Calu3 (cell line): ENCODE data around the gene OR4D2. TPM values are rescaled to one million over a fixed set of nuclear protein-coding genes. Genes with fewer than 3 reads are reported as not detected.

Experiments used
- BruUV-seq: library from RNA; stranded (reverse); fragments of 400-500 nt; replicated peaks from 2 replicates; lab custom pipeline; 2021; lab: Mats Ljungman, UMichigan
- CTCF ChIA-PET: fragments of 300-600 bp; sonication (Branson Sonifier 250); formaldehyde crosslinking; loops from one replicate; lab custom pipeline; 2022; ENCODE audit warnings: antibody characterized with exemption; lab: Charles Lee
- DNase-seq: peaks from one replicate; pipeline ENCODE4 v3.0.0; 2022
- H3K27ac Mint-ChIP-seq: one replicate; pipeline ENCODE4 v1.8.0; 2022; ENCODE audit warnings: mixed read lengths; ENCODE audit not compliant: unreplicated experiment
- H3K27me3 Mint-ChIP-seq: one replicate; pipeline ENCODE4 v1.8.0; 2022; ENCODE audit warnings: mixed read lengths; ENCODE audit not compliant: unreplicated experiment
- H3K36me3 Mint-ChIP-seq: one replicate; pipeline ENCODE4 v1.8.0; 2022; ENCODE audit warnings: mild to moderate bottlenecking, moderate library complexity, mixed read lengths; ENCODE audit not compliant: insufficient read depth, unreplicated experiment
- H3K4me1 Mint-ChIP-seq: one replicate; pipeline ENCODE4 v1.8.0; 2022; ENCODE audit warnings: mild to moderate bottlenecking, low read depth, mixed read lengths; ENCODE audit not compliant: unreplicated experiment
- H3K4me3 Mint-ChIP-seq: one replicate; pipeline ENCODE4 v1.8.0; 2022; ENCODE audit warnings: mild to moderate bottlenecking, low read depth, moderate library complexity, mixed read lengths; ENCODE audit not compliant: unreplicated experiment
- H3K9me3 Mint-ChIP-seq: one replicate; pipeline ENCODE4 v1.8.0; 2022; ENCODE audit warnings: low read depth, mixed read lengths; ENCODE audit not compliant: unreplicated experiment
- CTCF ChIP-seq: fragments of 200-600 bp; IDR thresholded peaks from one replicate; pipeline ENCODE4 v1.8.0; 2022; ENCODE audit warnings: antibody characterized with exemption; ENCODE audit not compliant: unreplicated experiment
- intact Hi-C: fragments of 100-400 bp; cut with micrococcal nuclease; formaldehyde crosslinking; loops from one replicate; pipeline ENCODE4 v1.10.0; 2022; ENCODE audit not compliant: unreplicated experiment
- total RNA-seq: library from RNA; stranded (reverse); gene quantifications from 2 replicates; pipeline ENCODE4 v1.2.3, GENCODE V29; 2022

OR4D2 gene
- total RNA-seq, 1 experiment from 2014 or later = not detected

DNA sequence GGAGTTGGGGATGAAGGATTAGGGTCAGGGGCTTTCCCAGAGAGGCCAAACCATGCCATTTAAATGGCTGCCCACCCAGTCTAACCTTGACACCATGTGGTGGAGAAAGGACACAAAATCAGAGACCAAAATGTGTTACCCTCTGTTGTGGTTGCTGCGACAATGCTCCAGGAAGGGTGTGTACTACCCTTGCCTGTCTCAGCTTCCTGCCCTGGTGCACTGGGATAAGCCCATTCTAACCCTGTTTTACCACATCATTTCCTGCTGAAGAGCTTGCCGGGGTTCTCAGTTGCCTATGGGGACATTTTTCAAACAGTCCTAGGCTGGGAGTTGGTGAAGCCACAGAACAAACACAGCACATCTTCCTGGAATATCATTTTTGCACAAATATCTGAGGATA, 13.7 kb upstream of the OR4D2 start:
- no peaks in the 10 kb centered on the region for H3K9me3 Mint-ChIP-seq
- no peak overlapping the region for H3K27ac Mint-ChIP-seq
- no peaks in the 10 kb centered on the region for H3K4me1 Mint-ChIP-seq
- CTCF ChIA-PET = no interaction called here
- no peak for DNase-seq
- no TSS peak for BruUV-seq
- TF ChIP-seq CTCF = no peak
- H3K4me3 Mint-ChIP-seq = no peak overlapping the region
- peaks cover 83% of the 10 kb centered on the region for H3K27me3 Mint-ChIP-seq
- H3K36me3 Mint-ChIP-seq = no peaks in the 10 kb centered on the region
- intact Hi-C loops = no loop called here

DNA sequence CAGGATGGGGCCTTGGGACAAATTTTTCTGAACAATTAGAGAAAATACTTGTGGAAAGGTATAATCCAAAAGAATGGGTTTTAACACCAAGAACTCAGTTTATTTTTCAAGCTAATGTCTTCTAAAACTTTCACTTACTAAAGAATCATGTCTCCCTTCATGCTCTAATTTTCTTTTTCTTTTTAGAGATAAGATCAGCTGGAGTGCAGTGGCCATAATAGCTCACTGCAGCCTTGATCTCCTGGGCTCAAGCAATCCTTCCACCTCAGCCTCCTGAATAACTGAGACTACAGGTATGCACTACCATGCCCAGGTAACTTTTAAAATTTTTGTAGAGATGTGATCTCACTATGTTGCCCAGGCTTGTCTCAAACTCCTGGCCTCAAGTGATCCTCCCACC, 13.1 kb upstream of the OR4D2 start:
- no peak for TF ChIP-seq CTCF
- intact Hi-C loops = no loop called here
- BruUV-seq = no TSS peak
- Mint-ChIP-seq H3K4me3 (no peak overlapping the region), H3K27me3 (peaks cover 78% of the 10 kb centered on the region), H3K4me1 (no peaks in the 10 kb centered on the region), H3K9me3 (no peaks in the 10 kb centered on the region), H3K36me3 (no peaks in the 10 kb centered on the region), H3K27ac (no peak overlapping the region)
- CTCF ChIA-PET = no interaction called here
- no peak for DNase-seq

DNA sequence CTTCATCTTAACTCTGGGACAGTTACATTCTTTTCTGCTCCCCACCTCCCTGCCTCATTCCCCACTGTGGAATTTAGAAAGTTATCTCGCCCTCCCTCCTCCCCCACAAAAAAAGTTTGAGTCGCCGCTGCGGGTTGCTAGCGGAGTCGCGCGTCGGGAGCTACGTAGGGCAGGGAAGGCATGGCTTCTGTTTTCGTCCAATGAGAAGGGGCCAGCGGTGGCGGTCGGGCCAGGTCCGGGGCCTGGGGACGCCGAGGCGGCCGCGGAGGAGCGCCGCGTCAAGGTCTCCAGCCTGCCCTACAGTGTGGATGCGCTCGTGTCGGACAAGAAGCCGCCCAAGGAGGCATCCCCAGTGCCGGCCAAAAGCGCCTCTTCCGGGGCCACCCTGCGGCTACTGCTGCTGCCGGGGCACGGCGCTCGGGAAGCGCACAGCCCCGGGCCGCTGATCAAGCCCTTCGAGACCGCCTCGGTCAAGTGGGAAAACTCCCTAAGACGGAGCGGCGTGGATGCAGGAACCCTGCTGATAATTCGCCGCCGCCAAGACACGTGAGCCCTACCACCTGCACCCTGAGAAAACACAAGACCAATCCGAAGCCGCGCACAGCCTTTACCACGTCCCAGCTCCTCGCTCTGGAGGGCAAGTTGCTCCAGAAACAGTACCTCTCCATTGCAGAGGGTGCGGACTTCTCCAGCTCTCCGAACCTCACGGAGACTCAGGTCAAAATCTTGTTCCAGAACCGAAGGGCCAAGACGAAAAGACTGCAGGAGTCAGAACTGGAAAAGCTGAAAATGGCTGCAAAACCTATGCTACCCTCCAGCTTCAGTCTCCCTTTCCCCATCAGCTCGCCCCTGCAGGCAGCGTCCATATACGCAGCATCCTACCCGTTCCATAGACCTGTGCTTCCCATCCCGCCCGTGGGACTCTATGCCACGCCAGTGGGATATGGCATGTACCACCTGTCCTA, 9.7 kb upstream of the OR4D2 start:
- TF ChIP-seq CTCF = no peak
- intact Hi-C loops = no loop called here
- BruUV-seq = no TSS peak
- no peaks in the 10 kb centered on the region for H3K36me3 Mint-ChIP-seq
- CTCF ChIA-PET = no interaction called here
- peak overlapping the region; percentile 18 for H3K4me3 Mint-ChIP-seq
- peaks cover 80% of the 10 kb centered on the region for H3K27me3 Mint-ChIP-seq
- no peaks in the 10 kb centered on the region for H3K4me1 Mint-ChIP-seq
- DNase-seq = no peak
- H3K9me3 Mint-ChIP-seq = no peaks in the 10 kb centered on the region
- no peak overlapping the region for H3K27ac Mint-ChIP-seq

- intact Hi-C loops = no loop called here
- CTCF ChIA-PET = no interaction called here
- Mint-ChIP-seq H3K9me3 (no peaks in the 10 kb centered on the region), H3K4me1 (no peaks in the 10 kb centered on the region), H3K36me3 (no peaks in the 10 kb centered on the region), H3K4me3 (no peak overlapping the region), H3K27ac (no peak overlapping the region), H3K27me3 (peaks cover 78% of the 10 kb centered on the region)
- TF ChIP-seq CTCF = no peak
- BruUV-seq = no TSS peak
- no peak for DNase-seq
These were observed 8.6 kb upstream of the OR4D2 start for GRCh38 chr17:58158181-58158580.
